OCI-LY3 (cell line): ENCODE results near the gene ADAMTS2.

Experiments used
- H2AFZ ChIP-seq: fragments of 200-600, 300-600 bp; shearing (Covaris generic); 2 replicates; pipeline ENCODE4 v1.6.0; 2014; ENCODE audit warnings: antibody characterized with exemption, low read depth, low read length
- H3K27ac ChIP-seq: fragments of 200-600, 300-600 bp; sonication (generic); 2 replicates; pipeline ENCODE4 v1.5.1; 2014; ENCODE audit warnings: mild to moderate bottlenecking, low read length, moderate library complexity, mixed read lengths
- H3K27me3 ChIP-seq: fragments of 200-600, 300-600 bp; sonication (generic); 2 replicates; pipeline ENCODE4 v1.6.1; 2014; ENCODE audit warnings: low read depth, low read length, mixed read lengths
- H3K36me3 ChIP-seq: fragments of 200-600, 300-600 bp; sonication (generic); replicated peaks from 2 replicates; pipeline ENCODE3; 2014; ENCODE audit warnings: low read depth, low read length, mixed read lengths
- H3K4me1 ChIP-seq: fragments of 300-600, 200-600 bp; sonication (generic); 2 replicates; pipeline ENCODE4 v1.6.1; 2014; ENCODE audit warnings: low read length, mixed read lengths
- H3K4me2 ChIP-seq: fragments of 200-600, 300-600 bp; sonication (generic); 2 replicates; pipeline ENCODE4 v1.6.1; 2014; ENCODE audit warnings: low read length, mixed read lengths
- H3K4me3 ChIP-seq: fragments of 300-600, 200-600 bp; sonication (generic); 2 replicates; pipeline ENCODE4 v1.5.1; 2014; ENCODE audit warnings: antibody characterized with exemption, mild to moderate bottlenecking, low read length, moderate library complexity
- H3K79me2 ChIP-seq: fragments of 300-600, 200-600 bp; shearing (Covaris generic); 2 replicates; pipeline ENCODE4 v1.6.1; 2014; ENCODE audit warnings: mild to moderate bottlenecking, low read length, mixed read lengths
- H3K9ac ChIP-seq: fragments of 300-600, 200-600 bp; shearing (Covaris generic); 2 replicates; pipeline ENCODE4 v1.6.0; 2014; ENCODE audit warnings: mild to moderate bottlenecking, low read length, moderate library complexity
- H3K9me3 ChIP-seq: fragments of 200-600, 300-600 bp; shearing (Covaris generic); 2 replicates; pipeline ENCODE4 v1.6.1; 2014; ENCODE audit warnings: low read length, mixed read lengths; ENCODE audit not compliant: insufficient read depth
- H4K20me1 ChIP-seq: fragments of 200-600, 300-600 bp; sonication (generic); 2 replicates; pipeline ENCODE4 v1.6.1; 2016; ENCODE audit warnings: low read length, mixed read lengths; ENCODE audit not compliant: insufficient read depth
- CTCF ChIP-seq: fragments of 200-600, 300-600 bp; sonication (generic); IDR thresholded peaks from 2 replicates; pipeline ENCODE4 v1.5.1; 2014; ENCODE audit warnings: antibody characterized with exemption, low read length, low read depth
- EZH2phosphoT487 ChIP-seq: fragments of 200-600 bp; shearing (Covaris generic); IDR thresholded peaks from 2 replicates; pipeline ENCODE4 v1.6.1; 2018; ENCODE audit warnings: antibody characterized with exemption, mixed run types, low read depth

Gene ADAMTS2

GRCh38 chr5:179289756-179290385 is 55.4 kb downstream of the ADAMTS2 start:
- no peak overlapping the region for H3K9ac ChIP-seq
- no peak overlapping the region for H2AFZ ChIP-seq
- no peak overlapping the region for H3K27ac ChIP-seq
- no peaks in the 10 kb centered on the region for H3K9me3 ChIP-seq
- H3K79me2 ChIP-seq, result no peaks in the 10 kb centered on the region
- no peak overlapping the region for H3K4me3 ChIP-seq
- no peaks in the 10 kb centered on the region for H3K27me3 ChIP-seq
- H4K20me1 ChIP-seq, result no peaks in the 10 kb centered on the region
- H3K4me1 ChIP-seq, result no peaks in the 10 kb centered on the region
- TF ChIP-seq EZH2phosphoT487 (no peak), CTCF (no peak)
- no peak overlapping the region for H3K4me2 ChIP-seq
- H3K36me3 ChIP-seq, result no peaks in the 10 kb centered on the region

- H3K27ac ChIP-seq, result no peak overlapping the region
- no peaks in the 10 kb centered on the region for H4K20me1 ChIP-seq
- no peaks in the 10 kb centered on the region for H3K36me3 ChIP-seq
- H3K4me2 ChIP-seq, result no peak overlapping the region
- no peaks in the 10 kb centered on the region for H3K79me2 ChIP-seq
- TF ChIP-seq EZH2phosphoT487 (no peak), CTCF (no peak)
- H3K4me3 ChIP-seq, result no peak overlapping the region
- H3K27me3 ChIP-seq, result no peaks in the 10 kb centered on the region
- H3K4me1 ChIP-seq, result no peaks in the 10 kb centered on the region
- no peak overlapping the region for H3K9ac ChIP-seq
- no peak overlapping the region for H2AFZ ChIP-seq
- no peaks in the 10 kb centered on the region for H3K9me3 ChIP-seq
These were observed 56.5 kb downstream of the ADAMTS2 start for GRCh38 chr5:179288809-179289185.

- no peak overlapping the region for H3K4me3 ChIP-seq
- H3K9ac ChIP-seq, result no peak overlapping the region
These were observed 57.0 kb downstream of the ADAMTS2 start for GRCh38 chr5:179288101-179288808.

More at GRCh38 chr5:179288101-179288808, 57.0 kb downstream of the ADAMTS2 start:
- H4K20me1 ChIP-seq, result no peaks in the 10 kb centered on the region
- H3K27me3 ChIP-seq, result no peaks in the 10 kb centered on the region
- H3K4me1 ChIP-seq, result no peaks in the 10 kb centered on the region
- H2AFZ ChIP-seq, result no peak overlapping the region
- H3K9me3 ChIP-seq, result no peaks in the 10 kb centered on the region
- no peaks in the 10 kb centered on the region for H3K36me3 ChIP-seq
- TF ChIP-seq CTCF (no peak), EZH2phosphoT487 (no peak)
- no peak overlapping the region for H3K27ac ChIP-seq
- no peak overlapping the region for H3K4me2 ChIP-seq
- H3K79me2 ChIP-seq, result no peaks in the 10 kb centered on the region
